ENCODE data around the gene ESR2.

ESR2 gene

DNA sequence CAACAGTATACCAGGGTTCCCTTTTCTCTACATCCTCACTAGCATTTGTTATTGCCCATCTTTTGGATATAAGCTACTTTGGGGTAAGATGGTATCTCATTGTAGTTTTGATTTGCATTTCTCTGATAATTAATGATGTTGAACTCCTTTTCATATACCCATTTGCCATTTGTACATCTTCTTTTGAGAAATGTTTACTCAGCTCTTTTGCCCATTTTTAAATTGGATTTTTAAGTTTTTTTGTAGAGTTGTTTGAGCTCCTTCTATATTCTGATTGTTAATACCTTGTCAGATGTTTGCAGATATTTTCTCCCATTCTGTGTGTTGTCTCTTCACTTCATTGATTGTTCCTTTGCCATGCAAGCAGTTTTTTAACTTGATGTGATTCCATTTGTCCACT lies 22.2 kb downstream of the ESR2 start:
- H4K91ac ChIP-seq (ENCODE audit: low read length): no peak overlapping the region
- H2BK5ac ChIP-seq (ENCODE audit: low read depth, low read length, poor library complexity, severe bottlenecking): no peak overlapping the region
- H3K79me1 ChIP-seq (replicated peaks; ENCODE audit: low read length, poor library complexity, severe bottlenecking): no peaks in the 10 kb centered on the region
- no peaks in the 10 kb centered on the region for H3K9me3 ChIP-seq (ENCODE audit: control insufficient read depth, low read length)
- no peak overlapping the region for H2AFZ ChIP-seq (ENCODE audit: low read depth, low read length)
- H2AK5ac ChIP-seq (ENCODE audit: low read length, severe bottlenecking): no peak overlapping the region
- H2BK15ac ChIP-seq (ENCODE audit: low read depth, poor library complexity, severe bottlenecking): no peak overlapping the region
- H3K4me2 ChIP-seq (ENCODE audit: low read length, poor library complexity, severe bottlenecking): no peak overlapping the region
- H3K23ac ChIP-seq (ENCODE audit: low read length in 2 of 2): no peak overlapping the region
- no peak overlapping the region for H3K9ac ChIP-seq (ENCODE audit: low read length)
- H3K4ac ChIP-seq (ENCODE audit: low read depth in 1 of 2, low read length in 2 of 2): no peak overlapping the region
- no peak overlapping the region for H2BK120ac ChIP-seq (ENCODE audit: low read depth, low read length)
- H3K27me3 ChIP-seq (ENCODE audit: control insufficient read depth in 1 of 2, insufficient read depth in 1 of 2, low read length in 2 of 2): no peaks in the 10 kb centered on the region
- no peaks in the 10 kb centered on the region for H3K36me3 ChIP-seq (ENCODE audit: control insufficient read depth in 1 of 2, insufficient read depth in 2 of 2, low read depth in 1 of 2, low read length in 2 of 2)
- no peak overlapping the region for H4K8ac ChIP-seq (ENCODE audit: low read length)
- no peak overlapping the region for H3K18ac ChIP-seq (ENCODE audit: low read depth in 1 of 2, low read length in 2 of 2)
- no peak overlapping the region for H3K27ac ChIP-seq (ENCODE audit: low read length, poor library complexity, severe bottlenecking)
- no peaks in the 10 kb centered on the region for H3K4me1 ChIP-seq (ENCODE audit: control insufficient read depth, insufficient read depth, low read depth, low read length)
- no peak overlapping the region for H2BK12ac ChIP-seq (ENCODE audit: low read length in 2 of 2)
- no peak overlapping the region for H3K14ac ChIP-seq (ENCODE audit: low read length in 2 of 2)
- DNase-seq: no peak
- H3K4me3 ChIP-seq (ENCODE audit: insufficient read depth in 1 of 2, low read depth in 1 of 2, low read length in 2 of 2): no peak overlapping the region

DNA sequence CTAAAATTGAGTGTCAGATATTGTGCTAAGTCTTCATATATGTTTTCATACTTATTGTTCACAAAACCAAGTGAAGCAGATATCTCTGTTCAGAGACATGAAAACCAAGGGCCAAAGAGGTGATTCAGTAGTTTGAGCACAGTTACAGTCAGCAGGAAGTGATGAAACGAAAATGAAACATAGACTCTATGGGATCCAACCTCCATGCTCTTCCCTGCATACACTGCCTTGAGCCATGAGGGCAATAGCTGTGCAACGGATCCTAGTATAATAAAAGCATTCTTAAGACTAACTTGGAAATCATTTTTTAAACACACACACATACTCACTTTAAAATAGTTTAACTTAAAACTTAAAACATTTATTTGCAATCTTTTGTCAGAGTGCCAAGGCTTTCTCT lies 27.9 kb downstream of the ESR2 start:
- peak; percentile 45 for DNase-seq
- H3K4ac ChIP-seq (ENCODE audit: low read depth in 1 of 2, low read length in 2 of 2): no peak overlapping the region
- no peak overlapping the region for H3K14ac ChIP-seq (ENCODE audit: low read length in 2 of 2)
- no peak overlapping the region for H3K23ac ChIP-seq (ENCODE audit: low read length in 2 of 2)
- H3K4me1 ChIP-seq (ENCODE audit: control insufficient read depth, insufficient read depth, low read depth, low read length): no peaks in the 10 kb centered on the region
- H3K36me3 ChIP-seq (ENCODE audit: control insufficient read depth in 1 of 2, insufficient read depth in 2 of 2, low read depth in 1 of 2, low read length in 2 of 2): no peaks in the 10 kb centered on the region
- H3K18ac ChIP-seq (ENCODE audit: low read depth in 1 of 2, low read length in 2 of 2): no peak overlapping the region
- no peak overlapping the region for H3K27ac ChIP-seq (ENCODE audit: low read length, poor library complexity, severe bottlenecking)
- no peak overlapping the region for H2BK120ac ChIP-seq (ENCODE audit: low read depth, low read length)
- H3K4me3 ChIP-seq (ENCODE audit: insufficient read depth in 1 of 2, low read depth in 1 of 2, low read length in 2 of 2): no peak overlapping the region
- H3K27me3 ChIP-seq (ENCODE audit: control insufficient read depth in 1 of 2, insufficient read depth in 1 of 2, low read length in 2 of 2): no peaks in the 10 kb centered on the region
- no peak overlapping the region for H2AFZ ChIP-seq (ENCODE audit: low read depth, low read length)
- H3K9ac ChIP-seq (ENCODE audit: low read length): peak overlapping the region; percentile 24
- no peak overlapping the region for H3K4me2 ChIP-seq (ENCODE audit: low read length, poor library complexity, severe bottlenecking)
- H2BK15ac ChIP-seq (ENCODE audit: low read depth, poor library complexity, severe bottlenecking): no peak overlapping the region
- H2BK12ac ChIP-seq (ENCODE audit: low read length in 2 of 2): no peak overlapping the region
- H3K9me3 ChIP-seq (ENCODE audit: control insufficient read depth, low read length): no peaks in the 10 kb centered on the region
- H2BK5ac ChIP-seq (ENCODE audit: low read depth, low read length, poor library complexity, severe bottlenecking): no peak overlapping the region
- no peak overlapping the region for H4K91ac ChIP-seq (ENCODE audit: low read length)
- H4K8ac ChIP-seq (ENCODE audit: low read length): no peak overlapping the region
- 78% methylated on average over 2 of the region's 2 CpGs for WGBS
- no peaks in the 10 kb centered on the region for H3K79me1 ChIP-seq (replicated peaks; ENCODE audit: low read length, poor library complexity, severe bottlenecking)
- H2AK5ac ChIP-seq (ENCODE audit: low read length, severe bottlenecking): no peak overlapping the region

DNA sequence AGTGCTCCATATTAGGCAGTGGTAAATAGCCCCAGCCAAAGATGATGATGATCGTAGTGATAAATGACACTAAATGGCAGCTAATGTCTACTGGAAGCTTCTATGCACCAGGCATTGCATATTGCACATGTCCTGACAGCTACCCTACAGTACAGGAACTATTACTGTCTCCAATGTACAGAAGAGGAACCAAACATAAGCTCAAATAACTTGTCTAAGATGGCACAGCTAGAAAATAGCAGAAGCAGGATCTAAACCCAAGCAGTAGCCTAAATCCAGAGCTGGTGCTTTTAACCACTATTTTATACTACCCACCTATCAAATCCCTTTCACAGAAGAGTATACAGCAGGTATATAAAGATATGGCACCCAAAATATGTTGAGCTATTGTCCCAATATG lies 28.9 kb downstream of the ESR2 start:
- Histone ChIP-seq H2AK5ac (ENCODE audit: low read length, severe bottlenecking) (no peak overlapping the region), H2BK12ac (ENCODE audit: low read length in 2 of 2) (no peak overlapping the region), H3K4me3 (ENCODE audit: insufficient read depth in 1 of 2, low read depth in 1 of 2, low read length in 2 of 2) (no peak overlapping the region), H4K91ac (ENCODE audit: low read length) (no peak overlapping the region), H2BK120ac (ENCODE audit: low read depth, low read length) (no peak overlapping the region), H3K14ac (ENCODE audit: low read length in 2 of 2) (no peak overlapping the region), H3K9me3 (ENCODE audit: control insufficient read depth, low read length) (no peaks in the 10 kb centered on the region), H3K18ac (ENCODE audit: low read depth in 1 of 2, low read length in 2 of 2) (no peak overlapping the region), H2BK5ac (ENCODE audit: low read depth, low read length, poor library complexity, severe bottlenecking) (no peak overlapping the region), H3K4me1 (ENCODE audit: control insufficient read depth, insufficient read depth, low read depth, low read length) (no peaks in the 10 kb centered on the region), H2BK15ac (ENCODE audit: low read depth, poor library complexity, severe bottlenecking) (no peak overlapping the region), H3K27ac (ENCODE audit: low read length, poor library complexity, severe bottlenecking) (no peak overlapping the region), H3K23ac (ENCODE audit: low read length in 2 of 2) (no peak overlapping the region), H3K27me3 (ENCODE audit: control insufficient read depth in 1 of 2, insufficient read depth in 1 of 2, low read length in 2 of 2) (no peaks in the 10 kb centered on the region), H3K4ac (ENCODE audit: low read depth in 1 of 2, low read length in 2 of 2) (peak overlapping the region in 1 of 2 experiments; percentile 19), H3K36me3 (ENCODE audit: control insufficient read depth in 1 of 2, insufficient read depth in 2 of 2, low read depth in 1 of 2, low read length in 2 of 2) (peaks cover 0 to 4% of the 10 kb centered on the region in 2 experiments), H3K9ac (ENCODE audit: low read length) (no peak overlapping the region), H2AFZ (ENCODE audit: low read depth, low read length) (no peak overlapping the region), H3K4me2 (ENCODE audit: low read length, poor library complexity, severe bottlenecking) (no peak overlapping the region), H4K8ac (ENCODE audit: low read length) (no peak overlapping the region), H3K79me1 (replicated peaks; ENCODE audit: low read length, poor library complexity, severe bottlenecking) (no peaks in the 10 kb centered on the region)
- WGBS: 100% methylated on average over 1 of the region's 1 CpG
- no peak for DNase-seq

DNA sequence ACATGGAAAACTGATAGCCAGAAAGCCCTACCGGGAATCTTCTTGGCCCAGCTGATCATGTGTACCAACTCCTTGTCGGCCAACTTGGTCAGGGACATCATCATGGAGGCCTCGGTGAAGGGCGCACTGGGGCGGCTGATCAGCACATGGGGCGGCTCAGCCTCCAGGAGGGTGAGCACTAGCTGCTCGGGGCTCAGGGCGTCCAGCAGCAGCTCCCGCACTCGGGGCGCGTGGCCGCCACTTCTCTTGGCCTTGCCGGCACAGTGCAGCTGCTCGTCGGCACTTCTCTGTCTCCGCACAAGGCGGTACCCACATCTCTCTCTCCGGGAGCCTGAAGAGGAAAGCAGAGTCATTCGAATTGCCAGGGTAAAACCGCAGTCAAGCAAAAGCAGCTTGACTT lies 33.8 kb downstream of the ESR2 start:
- Histone ChIP-seq H4K8ac (ENCODE audit: low read length) (no peak overlapping the region), H2AFZ (ENCODE audit: low read depth, low read length) (peak overlapping the region; percentile 53), H3K4me1 (ENCODE audit: control insufficient read depth, insufficient read depth, low read depth, low read length) (no peaks in the 10 kb centered on the region), H3K79me1 (replicated peaks; ENCODE audit: low read length, poor library complexity, severe bottlenecking) (no peaks in the 10 kb centered on the region), H4K91ac (ENCODE audit: low read length) (no peak overlapping the region), H2BK15ac (ENCODE audit: low read depth, poor library complexity, severe bottlenecking) (no peak overlapping the region), H3K4me3 (ENCODE audit: insufficient read depth in 1 of 2, low read depth in 1 of 2, low read length in 2 of 2) (no peak overlapping the region), H2AK5ac (ENCODE audit: low read length, severe bottlenecking) (no peak overlapping the region), H3K4ac (ENCODE audit: low read depth in 1 of 2, low read length in 2 of 2) (no peak overlapping the region), H2BK12ac (ENCODE audit: low read length in 2 of 2) (no peak overlapping the region), H3K9ac (ENCODE audit: low read length) (no peak overlapping the region), H3K36me3 (ENCODE audit: control insufficient read depth in 1 of 2, insufficient read depth in 2 of 2, low read depth in 1 of 2, low read length in 2 of 2) (peaks cover 0 to 4% of the 10 kb centered on the region in 2 experiments), H3K27me3 (ENCODE audit: control insufficient read depth in 1 of 2, insufficient read depth in 1 of 2, low read length in 2 of 2) (no peaks in the 10 kb centered on the region), H3K9me3 (ENCODE audit: control insufficient read depth, low read length) (no peaks in the 10 kb centered on the region), H3K4me2 (ENCODE audit: low read length, poor library complexity, severe bottlenecking) (no peak overlapping the region), H3K23ac (ENCODE audit: low read length in 2 of 2) (no peak overlapping the region), H3K27ac (ENCODE audit: low read length, poor library complexity, severe bottlenecking) (no peak overlapping the region), H2BK120ac (ENCODE audit: low read depth, low read length) (no peak overlapping the region), H3K18ac (ENCODE audit: low read depth in 1 of 2, low read length in 2 of 2) (no peak overlapping the region), H3K14ac (ENCODE audit: low read length in 2 of 2) (no peak overlapping the region), H2BK5ac (ENCODE audit: low read depth, low read length, poor library complexity, severe bottlenecking) (no peak overlapping the region)
- DNase-seq: no peak
- WGBS: 94% methylated on average over 21 of the region's 21 CpGs
